PC-3 (cell line): ENCODE measurements around the gene OR2B6. TPM values are rescaled to one million over a fixed set of nuclear protein-coding genes. Genes with fewer than 3 reads are reported as not detected.

Source experiments
- ATAC-seq: fragments of 200-7000 bp; cut with Tn5 transposase; 2 replicates; pipeline ENCODE4 v1.9.1; 2020; ENCODE audit warnings: mild to moderate bottlenecking, moderate library complexity
- BruUV-seq: library from RNA; stranded (reverse); fragments of 400-500 nt; replicated peaks from 2 replicates; lab custom pipeline; 2021; lab: Mats Ljungman, UMichigan
- CTCF ChIA-PET: fragments of 300-600 bp; sonication (Branson Sonifier 250); formaldehyde crosslinking; loops from one replicate; lab custom pipeline; 2022; ENCODE audit warnings: antibody characterized with exemption; lab: Charles Lee
- POLR2A ChIA-PET: fragments of 300-600 bp; sonication (Branson Sonifier 250); formaldehyde crosslinking; loops from one replicate; lab custom pipeline; 2022; ENCODE audit warnings: antibody characterized with exemption; ENCODE audit not compliant: unreplicated experiment; lab: Charles Lee
- DNase-seq: peaks from one replicate; pipeline ENCODE4 v3.0.0-alpha.2; 2015
- H2AFZ ChIP-seq: fragments of 300-600 bp; sonication (generic); 2 replicates; pipeline ENCODE4 v1.6.0; 2016; ENCODE audit warnings: antibody characterized with exemption, low read length
- H3F3A ChIP-seq: fragments of 300-600 bp; sonication (generic); one replicate; pipeline ENCODE4 v1.6.0; 2017; ENCODE audit warnings: antibody characterized with exemption, low read length, control low read depth, mild to moderate bottlenecking; ENCODE audit not compliant: unreplicated experiment
- H3K27ac ChIP-seq: fragments of 300-600 bp; sonication (generic); 2 replicates; pipeline ENCODE4 v1.5.1; 2016; ENCODE audit warnings: mild to moderate bottlenecking, low read length
- H3K27me3 ChIP-seq: fragments of 300-600 bp; sonication (generic); 2 replicates; pipeline ENCODE4 v1.6.1; 2016; ENCODE audit warnings: low read length, mixed read lengths
- H3K36me3 ChIP-seq: fragments of 300-600 bp; sonication (generic); 2 replicates; pipeline ENCODE4 v1.6.1; 2016; ENCODE audit warnings: low read depth, mixed run types, low read length, mixed read lengths
- H3K4me1 ChIP-seq: fragments of 300-600 bp; sonication (generic); 2 replicates; pipeline ENCODE4 v1.5.1; 2016; ENCODE audit warnings: low read length; ENCODE audit not compliant: insufficient read depth
- H3K4me2 ChIP-seq: fragments of 300-600 bp; sonication (generic); 2 replicates; pipeline ENCODE4 v1.6.0; 2016; ENCODE audit warnings: low read length
- H3K4me3 ChIP-seq: fragments of 300-600 bp; sonication (generic); 2 replicates; pipeline ENCODE4 v1.5.1; 2016; ENCODE audit warnings: mild to moderate bottlenecking, low read length, mixed read lengths
- H3K79me2 ChIP-seq: fragments of 300-600 bp; sonication (generic); 2 replicates; pipeline ENCODE4 v1.6.1; 2017; ENCODE audit warnings: low read length, mixed read lengths
- H3K9ac ChIP-seq: fragments of 300-600 bp; sonication (generic); 2 replicates; pipeline ENCODE4 v1.6.0; 2016; ENCODE audit warnings: mild to moderate bottlenecking, low read length
- H3K9me2 ChIP-seq: fragments of 300-600 bp; sonication (generic); replicated peaks from 2 replicates; pipeline ENCODE4 v1.6.1; 2016; ENCODE audit warnings: mixed run types, low read length, mixed read lengths
- H3K9me3 ChIP-seq: fragments of 300-600 bp; sonication (generic); 2 replicates; pipeline ENCODE4 v1.6.1; 2016; ENCODE audit warnings: low read length, mixed read lengths
- H4K20me1 ChIP-seq: fragments of 300-600 bp; sonication (generic); 2 replicates; pipeline ENCODE4 v1.6.1; 2016; ENCODE audit warnings: low read length, mixed read lengths
- EZH2 ChIP-seq: fragments of 300-600 bp; sonication (generic); IDR thresholded peaks from one replicate; pipeline ENCODE4 v1.6.1; 2017; ENCODE audit warnings: antibody characterized with exemption, mild to moderate bottlenecking, low read length; ENCODE audit not compliant: unreplicated experiment
- EZH2phosphoT487 ChIP-seq: fragments of 300-600 bp; sonication (generic); IDR thresholded peaks from 2 replicates; pipeline ENCODE4 v1.6.1; 2018; ENCODE audit warnings: mild to moderate bottlenecking, antibody characterized with exemption, low read length, borderline replicate concordance
- intact Hi-C: fragments of 100-400 bp; cut with micrococcal nuclease; formaldehyde crosslinking; loops from 2 replicates; pipeline ENCODE4 v1.9.0; 2023
- total RNA-seq: library from RNA; depleted of rRNA; stranded (reverse); fragments of >200 nt; gene quantifications from 2 replicates; pipeline ENCODE4 v1.2.3, GENCODE V29; 2014
- TF ChIP-seq, protein P1 (sequence below): fragments of 300-600 bp; sonication (generic); conservative IDR thresholded peaks from 2 replicates; pipeline ENCODE4 v1.5.1; 2017; ENCODE audit warnings: antibody characterized with exemption, low read depth, mild to moderate bottlenecking, low read length

Gene OR2B6
- total RNA-seq, 1 experiment from 2014 or later: not detected

DNA sequence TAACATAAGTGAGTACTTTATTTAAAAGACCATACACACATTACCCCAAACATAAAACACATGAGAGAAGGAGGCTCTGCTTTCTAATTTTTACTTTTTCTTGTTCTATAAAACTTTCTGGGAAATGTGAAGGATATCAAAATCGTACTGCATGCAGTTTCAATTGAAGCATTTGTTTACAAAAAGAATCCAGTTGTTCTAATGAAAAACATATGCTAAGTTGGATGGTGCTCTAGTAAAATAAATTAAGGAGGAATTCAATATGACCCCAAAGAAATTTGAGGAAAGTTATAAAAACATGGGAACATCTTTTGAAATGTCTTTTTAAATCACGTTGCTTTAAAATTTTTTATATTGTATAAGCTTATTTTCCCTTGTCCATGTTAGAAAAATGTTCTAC lies 37.6 kb downstream of the OR2B6 start:
- no peak overlapping the region for H3K9ac ChIP-seq
- H2AFZ ChIP-seq: no peak overlapping the region
- no peaks in the 10 kb centered on the region for H3F3A ChIP-seq
- DNase-seq (no peak), ATAC-seq (no peak)
- H3K79me2 ChIP-seq: no peaks in the 10 kb centered on the region
- no peak overlapping the region for H3K4me3 ChIP-seq
- no peaks in the 10 kb centered on the region for H3K4me1 ChIP-seq
- peaks cover 36% of the 10 kb centered on the region; the same call in 1 of the 2 replicates for H3K27me3 ChIP-seq
- POLR2A ChIA-PET: interaction anchor here (0.6 kb wide), 2 partner anchors 24 to 355 kb away, joined by 3 to 5 read pairs; partner anchors contain the start of gene ZKSCAN3
- H4K20me1 ChIP-seq: no peaks in the 10 kb centered on the region
- intact Hi-C loops: no loop called here
- H3K27ac ChIP-seq: no peak overlapping the region
- CTCF ChIA-PET: no interaction called here
- H3K36me3 ChIP-seq: no peaks in the 10 kb centered on the region
- no peak overlapping the region for H3K4me2 ChIP-seq
- no TSS peak for BruUV-seq
- no peaks in the 10 kb centered on the region for H3K9me3 ChIP-seq
- H3K9me2 ChIP-seq: no peaks in the 10 kb centered on the region
- TF ChIP-seq EZH2phosphoT487 (no peak), EZH2 (no peak)
- TF ChIP-seq, protein P1, sequence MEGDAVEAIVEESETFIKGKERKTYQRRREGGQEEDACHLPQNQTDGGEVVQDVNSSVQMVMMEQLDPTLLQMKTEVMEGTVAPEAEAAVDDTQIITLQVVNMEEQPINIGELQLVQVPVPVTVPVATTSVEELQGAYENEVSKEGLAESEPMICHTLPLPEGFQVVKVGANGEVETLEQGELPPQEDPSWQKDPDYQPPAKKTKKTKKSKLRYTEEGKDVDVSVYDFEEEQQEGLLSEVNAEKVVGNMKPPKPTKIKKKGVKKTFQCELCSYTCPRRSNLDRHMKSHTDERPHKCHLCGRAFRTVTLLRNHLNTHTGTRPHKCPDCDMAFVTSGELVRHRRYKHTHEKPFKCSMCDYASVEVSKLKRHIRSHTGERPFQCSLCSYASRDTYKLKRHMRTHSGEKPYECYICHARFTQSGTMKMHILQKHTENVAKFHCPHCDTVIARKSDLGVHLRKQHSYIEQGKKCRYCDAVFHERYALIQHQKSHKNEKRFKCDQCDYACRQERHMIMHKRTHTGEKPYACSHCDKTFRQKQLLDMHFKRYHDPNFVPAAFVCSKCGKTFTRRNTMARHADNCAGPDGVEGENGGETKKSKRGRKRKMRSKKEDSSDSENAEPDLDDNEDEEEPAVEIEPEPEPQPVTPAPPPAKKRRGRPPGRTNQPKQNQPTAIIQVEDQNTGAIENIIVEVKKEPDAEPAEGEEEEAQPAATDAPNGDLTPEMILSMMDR: no peak

DNA sequence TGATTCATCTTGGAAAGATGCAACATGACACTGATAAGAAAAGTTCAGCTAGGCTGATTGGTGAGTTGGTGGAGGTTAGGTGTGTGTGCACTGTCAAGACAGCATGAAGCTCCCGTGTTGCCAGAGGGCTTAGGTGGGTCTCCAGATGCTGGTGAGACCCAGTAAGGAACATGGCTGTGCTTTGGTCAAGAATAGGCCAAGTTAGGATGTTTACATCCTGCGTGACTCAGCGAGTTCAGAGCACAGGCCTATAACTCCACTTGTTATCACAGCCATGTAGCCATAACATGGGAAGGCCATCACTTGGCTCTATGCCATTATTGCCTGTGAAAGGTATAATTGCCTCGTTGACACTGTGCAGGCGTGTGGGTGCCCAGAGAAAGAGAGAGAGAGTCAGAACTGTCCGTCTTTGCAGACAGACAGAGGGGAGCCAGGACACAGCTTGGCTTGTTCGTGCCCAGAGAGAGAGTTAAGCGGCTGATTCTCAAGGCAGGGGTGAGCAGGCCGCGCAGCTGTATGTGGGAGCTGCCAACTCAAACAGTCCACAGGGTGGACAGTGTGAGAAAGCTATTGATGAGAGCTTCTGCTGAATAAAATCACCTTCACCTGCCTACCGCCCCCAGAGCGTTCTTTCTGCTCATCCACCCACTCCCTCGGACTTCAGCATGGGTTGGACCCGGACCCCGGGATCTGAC lies 43.5 kb downstream of the OR2B6 start:
- no peak for TF ChIP-seq EZH2
- TF ChIP-seq EZH2phosphoT487: no peak
- TF ChIP-seq, protein P1: no peak
- CTCF ChIA-PET: no interaction called here
- Histone ChIP-seq H3K4me1 (peaks cover 7% of the 10 kb centered on the region; the same call in 1 of the 2 replicates), H2AFZ (no peak overlapping the region), H3K79me2 (no peaks in the 10 kb centered on the region), H3K36me3 (no peaks in the 10 kb centered on the region), H3K9me2 (no peaks in the 10 kb centered on the region), H3F3A (no peaks in the 10 kb centered on the region), H3K27ac (no peak overlapping the region), H3K27me3 (peaks cover 10% of the 10 kb centered on the region; the same call in 1 of the 2 replicates), H3K9ac (no peak overlapping the region), H3K4me3 (no peak overlapping the region), H3K9me3 (no peaks in the 10 kb centered on the region), H3K4me2 (no peak overlapping the region), H4K20me1 (no peaks in the 10 kb centered on the region)
- ATAC-seq: no peak
- intact Hi-C loops: no loop called here
- BruUV-seq: no TSS peak
- no peak for DNase-seq
- POLR2A ChIA-PET: no interaction called here

DNA sequence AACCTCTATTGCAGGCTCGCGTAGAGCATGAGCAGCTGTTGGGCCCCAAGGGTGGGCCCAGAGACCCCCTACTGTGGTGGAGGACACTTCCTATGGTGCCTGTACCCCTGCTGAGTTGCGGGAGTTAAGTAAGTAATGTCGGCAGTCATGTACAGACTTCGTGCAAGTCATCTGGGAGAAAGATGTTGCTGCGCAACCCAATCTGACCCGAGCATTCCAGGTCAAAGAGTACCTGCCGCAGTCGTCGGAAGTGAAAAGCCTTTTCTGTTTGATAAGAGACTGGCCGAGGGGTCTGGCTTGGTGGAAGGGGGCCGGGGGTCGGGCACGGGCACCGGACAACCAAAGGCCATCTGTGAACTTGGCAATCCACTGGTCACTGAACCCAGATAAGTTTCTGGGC lies 44.3 kb downstream of the OR2B6 start:
- no peaks in the 10 kb centered on the region for H3K9me3 ChIP-seq
- TF ChIP-seq, protein P1: no peak
- no peak for TF ChIP-seq EZH2phosphoT487
- no peak for TF ChIP-seq EZH2
- no peaks in the 10 kb centered on the region for H4K20me1 ChIP-seq
- ChIA-PET POLR2A (no interaction called here), CTCF (no interaction called here)
- H3F3A ChIP-seq: no peaks in the 10 kb centered on the region
- no peaks in the 10 kb centered on the region for H3K79me2 ChIP-seq
- H3K36me3 ChIP-seq: no peaks in the 10 kb centered on the region
- H3K9ac ChIP-seq: no peak overlapping the region
- no peak overlapping the region for H3K4me2 ChIP-seq
- intact Hi-C loops: no loop called here
- H3K4me1 ChIP-seq: peaks cover 7% of the 10 kb centered on the region; the same call in 1 of the 2 replicates
- no peak overlapping the region for H2AFZ ChIP-seq
- no peaks in the 10 kb centered on the region for H3K9me2 ChIP-seq
- no peak overlapping the region for H3K4me3 ChIP-seq
- ATAC-seq (no peak), DNase-seq (no peak)
- H3K27ac ChIP-seq: no peak overlapping the region
- H3K27me3 ChIP-seq: peaks cover 5% of the 10 kb centered on the region; the same call in 1 of the 2 replicates
- BruUV-seq: no TSS peak
